Stomach smooth muscle (tissue), 2 donors: Measurements from ENCODE around the gene SH3BP5.
A peak's percentile ranks its signal among the peaks of the same experiment; 100 is the strongest.
"Not testable (repeated sequence)": the region's sequence is repeated elsewhere in the genome, so short reads cannot be mapped to it uniquely, and the experiment has no call there.

ENCODE experiments used
- H3K27ac ChIP-seq: one replicate; pipeline ENCODE4 v1.7.0; 2013; ENCODE audit warnings: mild to moderate bottlenecking, low read length, inconsistent platforms
- H3K27me3 ChIP-seq, 2 donors: one replicate each; pipeline ENCODE4 v1.7.0; 2013; ENCODE audit warnings: low read length in 2 of 2; ENCODE audit not compliant: insufficient read depth in 2 of 2, control insufficient read depth in 1 of 2
- H3K36me3 ChIP-seq, 2 donors: one replicate each; pipeline ENCODE4 v1.7.0; 2013; ENCODE audit warnings: low read length in 2 of 2; ENCODE audit not compliant: control insufficient read depth in 2 of 2, insufficient read depth in 2 of 2
- H3K4me1 ChIP-seq: one replicate; pipeline ENCODE4 v1.7.0; 2013; ENCODE audit warnings: low read length; ENCODE audit not compliant: control insufficient read depth, insufficient read depth
- H3K4me3 ChIP-seq, 2 donors: one replicate each; pipeline ENCODE4 v1.7.0; 2013; ENCODE audit warnings: low read length in 2 of 2
- H3K9ac ChIP-seq, 2 donors: one replicate each; pipeline ENCODE4 v1.7.0; 2013; ENCODE audit warnings: low read length in 2 of 2, mild to moderate bottlenecking in 1 of 2
- H3K9me3 ChIP-seq, 2 donors: one replicate each; pipeline ENCODE4 v1.7.0; 2013; ENCODE audit warnings: low read length in 2 of 2; ENCODE audit not compliant: control insufficient read depth in 2 of 2
- donor health status: healthy.
- donor health status: Pancreatic carcinoma.

Gene SH3BP5

GRCh38 chr3:15332405-15333098 lies at the start of gene SH3BP5:
Gene SH3BP5, minus strand, starts transcription at chr3:15332586. Its CDS starts 178 bp downstream, at chr3:15332408.
- peak within 1 kb of the TSS; percentile 58 for H3K27ac ChIP-seq
- H3K4me3 ChIP-seq: peak within 1 kb of the TSS; percentile 75 to 88
- H3K9ac ChIP-seq: peak within 1 kb of the TSS; percentile 75 to 81
- H3K36me3 ChIP-seq: no peaks in the 10 kb centered on the region
- H3K27me3 ChIP-seq: no peaks in the 10 kb centered on the region
- no peaks in the 10 kb centered on the region for H3K9me3 ChIP-seq
- H3K4me1 ChIP-seq: peaks cover 21% of the 10 kb centered on the region

GRCh38 chr3:15380980-15381890 lies 48.8 kb upstream of the SH3BP5 start:
- H3K4me3 ChIP-seq: no peak overlapping the region
- H3K27ac ChIP-seq: no peak overlapping the region
- H3K27me3 ChIP-seq: no peaks in the 10 kb centered on the region
- no peak overlapping the region for H3K9ac ChIP-seq
- peaks cover 3% of the 10 kb centered on the region for H3K4me1 ChIP-seq
- H3K36me3 ChIP-seq: no peaks in the 10 kb centered on the region
- H3K9me3 ChIP-seq: peaks cover under 1 to 5% of the 10 kb centered on the region in 2 donors

GRCh38 chr3:15377961-15378791 lies 45.8 kb upstream of the SH3BP5 start:
- Histone ChIP-seq H3K9ac (no peak overlapping the region), H3K36me3 (no peaks in the 10 kb centered on the region), H3K4me1 (peaks cover 3% of the 10 kb centered on the region), H3K27ac (peak overlapping the region; percentile 41), H3K27me3 (no peaks in the 10 kb centered on the region), H3K4me3 (peak overlapping the region; percentile 38 to 59), H3K9me3 (no peaks in the 10 kb centered on the region)

GRCh38 chr3:15375461-15376000 lies 43.1 kb upstream of the SH3BP5 start:
- Histone ChIP-seq H3K9me3 (no peaks in the 10 kb centered on the region), H3K27me3 (no peaks in the 10 kb centered on the region), H3K4me3 (no peak overlapping the region), H3K36me3 (no peaks in the 10 kb centered on the region), H3K27ac (no peak overlapping the region), H3K4me1 (peaks cover 3% of the 10 kb centered on the region), H3K9ac (no peak overlapping the region)

GRCh38 chr3:15372918-15373317 lies 40.5 kb upstream of the SH3BP5 start:
- Histone ChIP-seq H3K4me1 (peaks cover 2% of the 10 kb centered on the region), H3K27me3 (no peaks in the 10 kb centered on the region), H3K9ac (no peak overlapping the region), H3K36me3 (no peaks in the 10 kb centered on the region), H3K27ac (no peak overlapping the region), H3K9me3 (no peaks in the 10 kb centered on the region), H3K4me3 (no peak overlapping the region)

GRCh38 chr3:15368561-15369135 lies 36.3 kb upstream of the SH3BP5 start:
- H3K4me3 ChIP-seq: no peak overlapping the region
- H3K36me3 ChIP-seq: no peaks in the 10 kb centered on the region
- no peaks in the 10 kb centered on the region for H3K27me3 ChIP-seq
- H3K9me3 ChIP-seq: no peaks in the 10 kb centered on the region
- no peak overlapping the region for H3K27ac ChIP-seq
- H3K9ac ChIP-seq: no peak overlapping the region
- no peaks in the 10 kb centered on the region for H3K4me1 ChIP-seq

GRCh38 chr3:15367059-15367458 lies 34.7 kb upstream of the SH3BP5 start:
- Histone ChIP-seq H3K4me3 (no peak overlapping the region), H3K27me3 (no peaks in the 10 kb centered on the region), H3K4me1 (no peaks in the 10 kb centered on the region), H3K9me3 (no peaks in the 10 kb centered on the region), H3K27ac (no peak overlapping the region), H3K36me3 (no peaks in the 10 kb centered on the region), H3K9ac (no peak overlapping the region)

- not testable (repeated sequence) for H3K4me1 ChIP-seq, H3K27ac ChIP-seq, H3K4me3 ChIP-seq
Observed at GRCh38 chr3:15364078-15364477, 31.7 kb upstream of the SH3BP5 start.

GRCh38 chr3:15361494-15362214 lies 29.3 kb upstream of the SH3BP5 start:
- H3K4me1 ChIP-seq: no peaks in the 10 kb centered on the region
- H3K36me3 ChIP-seq: no peaks in the 10 kb centered on the region
- H3K9ac ChIP-seq: no peak overlapping the region
- H3K27ac ChIP-seq: no peak overlapping the region
- H3K9me3 ChIP-seq: no peaks in the 10 kb centered on the region
- no peaks in the 10 kb centered on the region for H3K27me3 ChIP-seq
- H3K4me3 ChIP-seq: no peak overlapping the region

More at GRCh38 chr3:15364078-15364477, 31.7 kb upstream of the SH3BP5 start:
- not testable (repeated sequence) for H3K9me3 ChIP-seq, H3K27me3 ChIP-seq, H3K36me3 ChIP-seq, H3K9ac ChIP-seq
